ENCODE measurements around the gene MED31.
"Not testable (repeated sequence)": the region's sequence is repeated elsewhere in the genome, so short reads cannot be mapped to it uniquely, and the experiment has no call there.

GRCh38 chr17:6593371-6593770 is 58.0 kb downstream of the MED31 start:
- TF ChIP-seq POLR2A (IDR thresholded peaks at IDR 0.05; ENCODE audit: low read depth, low read length); POLR2AphosphoS5 (IDR thresholded peaks at IDR 0.05; ENCODE audit: insufficient read depth, low read depth, low read length); MAX (IDR thresholded peaks at IDR 0.05; ENCODE audit: insufficient read depth, insufficient read length); CTCF (IDR thresholded peaks at IDR 0.05; ENCODE audit: extremely low read depth in 1 of 2, insufficient read depth in 1 of 2, low read depth in 1 of 2, low read length in 2 of 2); EZH2 (IDR thresholded peaks at IDR 0.05; ENCODE audit: borderline replicate concordance, low read depth, low read length, severe bottlenecking); FOS (IDR thresholded peaks at IDR 0.05; ENCODE audit: borderline replicate concordance, insufficient read depth, low read length); GATA2 (IDR thresholded peaks at IDR 0.05; ENCODE audit: insufficient read depth, insufficient read length, low read depth, low read length); JUN (IDR thresholded peaks at IDR 0.05; ENCODE audit: borderline replicate concordance, insufficient read depth, insufficient read length, low read depth): not testable (repeated sequence)

Measured in endothelial cell of umbilical vein (primary cell).